ENCODE results near the gene RAG2.

The RAG2 gene

DNA sequence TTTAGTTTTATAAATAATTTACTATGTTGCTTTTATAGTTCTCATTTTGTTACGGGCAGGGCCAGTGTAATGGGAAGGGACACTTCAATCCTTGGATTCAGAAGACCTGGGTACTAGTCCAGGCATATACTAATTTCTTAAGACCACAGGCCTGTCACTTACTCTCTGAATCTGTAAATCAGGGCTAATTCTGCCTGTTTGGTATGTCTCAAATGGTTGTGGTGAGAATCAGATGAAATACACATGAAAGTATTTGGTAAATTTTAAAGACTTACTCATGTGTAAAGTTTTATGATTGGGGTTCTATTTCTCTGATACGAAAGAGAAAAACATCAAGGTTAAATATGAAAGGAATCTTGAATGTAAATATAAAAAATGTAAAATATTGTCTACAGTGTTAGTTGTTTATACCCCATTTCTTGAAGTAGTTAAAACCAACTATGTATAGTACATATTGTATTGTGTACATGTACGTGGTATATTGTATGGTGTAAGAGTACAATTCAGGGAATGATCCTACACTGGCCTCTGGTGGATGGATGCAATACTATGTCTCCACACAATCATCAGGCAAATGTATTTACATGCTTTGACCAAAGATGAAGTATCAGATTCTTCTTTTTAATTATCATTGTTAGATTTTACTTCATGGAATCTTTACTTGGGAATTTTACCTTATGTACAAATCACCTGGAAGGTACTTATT is 24.5 kb upstream of the RAG2 start:
- POLR2A ChIA-PET: no interaction called here
- H3K27ac ChIP-seq (ENCODE audit: extremely low read depth, low read depth, low read length): no peak overlapping the region
- no peak overlapping the region for H3K4me3 ChIP-seq (ENCODE audit: low read depth, low read length)
- H3K4me1 ChIP-seq (ENCODE audit: control insufficient read depth, insufficient read depth, low read length): no peaks in the 10 kb centered on the region; the same call in 1 of the 2 replicates
- CTCF ChIA-PET: interaction anchor here (0.6 to 5.5 kb wide), 6 partner anchors 34 to 146 kb away, joined by 3 to 60 read pairs (median 9); no protein-coding TSS in a partner anchor
- TF ChIP-seq IKZF3 (tag by site-specific recombination; IDR thresholded peaks at IDR 0.05): no peak
- TF ChIP-seq ZXDB (tag by site-specific recombination; IDR thresholded peaks at IDR 0.05): no peak
- peak; percentile 65 for TF ChIP-seq ZNF654 (tag by site-specific recombination; IDR thresholded peaks at IDR 0.05; ENCODE audit: low read depth)
- no peaks in the 10 kb centered on the region for H3K36me3 ChIP-seq (ENCODE audit: control insufficient read depth in 2 of 2, insufficient read depth in 1 of 2, low read length in 2 of 2)
- no peaks in the 10 kb centered on the region for H3K9me3 ChIP-seq (ENCODE audit: control insufficient read depth, insufficient read depth, low read depth, low read length)

- POLR2A ChIA-PET: no interaction called here
- no peaks in the 10 kb centered on the region for H3K9me3 ChIP-seq (ENCODE audit: control insufficient read depth, insufficient read depth, low read depth, low read length)
- CTCF ChIA-PET: interaction anchor here (1.2 to 5.5 kb wide), 3 partner anchors 53 to 127 kb away, joined by 3 to 60 read pairs (median 5); no protein-coding TSS in a partner anchor
- no peaks in the 10 kb centered on the region for H3K36me3 ChIP-seq (ENCODE audit: control insufficient read depth in 2 of 2, insufficient read depth in 1 of 2, low read length in 2 of 2)
- no peaks in the 10 kb centered on the region; the same call in 1 of the 2 replicates for H3K4me1 ChIP-seq (ENCODE audit: control insufficient read depth, insufficient read depth, low read length)
- no peak overlapping the region for H3K4me3 ChIP-seq (ENCODE audit: low read depth, low read length)
- H3K27ac ChIP-seq (ENCODE audit: extremely low read depth, low read depth, low read length): no peak overlapping the region
- TF ChIP-seq ZNF785 (tag by site-specific recombination; IDR thresholded peaks at IDR 0.05) (no peak), PRDM10 (tag by site-specific recombination; IDR thresholded peaks at IDR 0.05) (no peak), KLF9 (tag by site-specific recombination; IDR thresholded peaks at IDR 0.05; ENCODE audit: low read depth) (no peak), ZNF548 (tag by site-specific recombination; IDR thresholded peaks at IDR 0.05) (no peak), ZNF248 (tag by site-specific recombination; IDR thresholded peaks at IDR 0.05) (no peak), ZNF292 (tag by site-specific recombination; IDR thresholded peaks at IDR 0.05; ENCODE audit: borderline replicate concordance, low read depth) (no peak), ZNF19 (tag by site-specific recombination; IDR thresholded peaks at IDR 0.05; ENCODE audit: low read depth) (no peak), PRDM6 (tag by site-specific recombination; IDR thresholded peaks at IDR 0.05) (no peak)
- TF ChIP-seq, protein P1, sequence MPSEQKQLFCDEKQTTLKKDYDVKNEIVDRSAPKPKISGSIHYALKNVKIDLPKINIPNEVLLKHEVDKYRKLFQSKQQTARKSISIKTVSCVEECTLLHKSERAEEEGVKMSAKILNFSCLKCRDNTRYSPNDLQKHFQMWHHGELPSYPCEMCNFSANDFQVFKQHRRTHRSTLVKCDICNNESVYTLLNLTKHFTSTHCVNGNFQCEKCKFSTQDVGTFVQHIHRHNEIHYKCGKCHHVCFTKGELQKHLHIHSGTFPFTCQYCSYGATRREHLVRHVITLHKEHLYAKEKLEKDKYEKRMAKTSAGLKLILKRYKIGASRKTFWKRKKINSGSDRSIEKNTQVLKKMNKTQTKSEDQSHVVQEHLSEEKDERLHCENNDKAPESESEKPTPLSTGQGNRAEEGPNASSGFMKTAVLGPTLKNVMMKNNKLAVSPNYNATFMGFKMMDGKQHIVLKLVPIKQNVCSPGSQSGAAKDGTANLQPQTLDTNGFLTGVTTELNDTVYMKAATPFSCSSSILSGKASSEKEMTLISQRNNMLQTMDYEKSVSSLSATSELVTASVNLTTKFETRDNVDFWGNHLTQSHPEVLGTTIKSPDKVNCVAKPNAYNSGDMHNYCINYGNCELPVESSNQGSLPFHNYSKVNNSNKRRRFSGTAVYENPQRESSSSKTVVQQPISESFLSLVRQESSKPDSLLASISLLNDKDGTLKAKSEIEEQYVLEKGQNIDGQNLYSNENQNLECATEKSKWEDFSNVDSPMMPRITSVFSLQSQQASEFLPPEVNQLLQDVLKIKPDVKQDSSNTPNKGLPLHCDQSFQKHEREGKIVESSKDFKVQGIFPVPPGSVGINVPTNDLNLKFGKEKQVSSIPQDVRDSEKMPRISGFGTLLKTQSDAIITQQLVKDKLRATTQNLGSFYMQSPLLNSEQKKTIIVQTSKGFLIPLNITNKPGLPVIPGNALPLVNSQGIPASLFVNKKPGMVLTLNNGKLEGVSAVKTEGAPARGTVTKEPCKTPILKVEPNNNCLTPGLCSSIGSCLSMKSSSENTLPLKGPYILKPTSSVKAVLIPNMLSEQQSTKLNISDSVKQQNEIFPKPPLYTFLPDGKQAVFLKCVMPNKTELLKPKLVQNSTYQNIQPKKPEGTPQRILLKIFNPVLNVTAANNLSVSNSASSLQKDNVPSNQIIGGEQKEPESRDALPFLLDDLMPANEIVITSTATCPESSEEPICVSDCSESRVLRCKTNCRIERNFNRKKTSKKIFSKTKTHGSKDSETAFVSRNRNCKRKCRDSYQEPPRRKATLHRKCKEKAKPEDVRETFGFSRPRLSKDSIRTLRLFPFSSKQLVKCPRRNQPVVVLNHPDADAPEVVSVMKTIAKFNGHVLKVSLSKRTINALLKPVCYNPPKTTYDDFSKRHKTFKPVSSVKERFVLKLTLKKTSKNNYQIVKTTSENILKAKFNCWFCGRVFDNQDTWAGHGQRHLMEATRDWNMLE (tag by site-specific recombination; conservative IDR thresholded peaks at IDR 0.05; ENCODE audit: low read depth): no peak
Observed at GRCh38 chr11:36620246-36620645, 22.2 kb upstream of the RAG2 start.
